HG03095 (cell line): ENCODE measurements around the gene KCNQ2.

ENCODE experiments used
- ATAC-seq: cut with Tn5 transposase; IDR thresholded peaks from one replicate; pipeline ENCODE4 v1.9.1; 2021; ENCODE audit warnings: moderate library complexity; ENCODE audit not compliant: unreplicated experiment

The KCNQ2 gene

DNA sequence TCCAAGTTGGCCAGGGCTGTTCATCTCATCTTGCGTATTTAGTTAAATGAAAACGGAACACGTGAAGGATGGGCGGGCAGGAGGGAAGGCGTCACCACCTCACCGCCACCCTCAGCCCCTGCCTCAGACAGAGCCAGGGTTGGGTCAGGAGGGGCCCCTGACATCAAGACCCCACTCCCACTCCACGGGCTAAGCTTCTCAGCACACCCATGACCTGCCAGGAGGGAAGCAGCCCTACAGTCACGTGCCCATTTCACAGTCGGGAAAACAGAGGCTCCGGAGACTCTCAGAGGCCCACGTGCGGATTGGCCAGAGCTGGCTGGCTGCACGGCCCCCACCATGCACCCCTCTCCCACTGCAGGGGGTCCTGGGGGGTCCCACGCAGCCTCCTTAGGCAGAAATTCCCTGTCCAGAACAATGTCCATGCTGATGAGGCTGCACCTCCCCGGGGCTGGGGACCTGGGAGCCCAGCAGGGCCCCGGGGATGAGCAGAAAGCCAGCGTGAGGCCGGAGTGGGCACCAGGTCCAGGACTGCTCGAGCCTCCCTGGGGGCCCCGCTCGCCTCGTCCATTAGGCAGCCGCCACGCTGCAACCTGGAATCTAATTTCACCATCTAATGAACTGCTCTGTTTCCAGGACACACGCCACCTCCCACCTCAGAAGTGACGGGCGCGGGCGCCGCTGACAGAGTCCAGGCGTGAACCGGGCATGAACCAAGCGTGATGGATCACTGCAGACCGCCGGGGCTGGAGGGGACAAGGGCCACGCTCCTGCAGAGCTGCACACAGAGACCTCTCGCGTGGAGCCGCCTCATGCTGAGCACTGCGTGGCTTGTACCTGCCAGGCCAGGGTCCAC, 15.8 kb downstream of the KCNQ2 start:
- no peak for ATAC-seq

DNA sequence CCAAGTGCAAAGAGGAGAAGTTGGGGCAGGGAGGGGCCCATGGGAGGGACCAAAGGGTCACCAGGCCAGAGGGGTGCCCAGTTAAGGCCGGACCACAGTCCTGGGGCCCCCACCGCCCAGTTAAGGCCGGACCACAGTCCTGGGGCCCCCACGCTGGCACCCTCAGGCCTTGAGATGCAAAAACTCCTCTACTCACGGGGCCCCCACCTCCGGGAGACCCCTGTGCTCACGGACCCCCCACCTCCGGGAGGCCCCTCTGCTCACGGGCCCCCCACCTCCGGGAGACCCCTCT, 16.9 kb downstream of the KCNQ2 start:
- ATAC-seq, result no peak

DNA sequence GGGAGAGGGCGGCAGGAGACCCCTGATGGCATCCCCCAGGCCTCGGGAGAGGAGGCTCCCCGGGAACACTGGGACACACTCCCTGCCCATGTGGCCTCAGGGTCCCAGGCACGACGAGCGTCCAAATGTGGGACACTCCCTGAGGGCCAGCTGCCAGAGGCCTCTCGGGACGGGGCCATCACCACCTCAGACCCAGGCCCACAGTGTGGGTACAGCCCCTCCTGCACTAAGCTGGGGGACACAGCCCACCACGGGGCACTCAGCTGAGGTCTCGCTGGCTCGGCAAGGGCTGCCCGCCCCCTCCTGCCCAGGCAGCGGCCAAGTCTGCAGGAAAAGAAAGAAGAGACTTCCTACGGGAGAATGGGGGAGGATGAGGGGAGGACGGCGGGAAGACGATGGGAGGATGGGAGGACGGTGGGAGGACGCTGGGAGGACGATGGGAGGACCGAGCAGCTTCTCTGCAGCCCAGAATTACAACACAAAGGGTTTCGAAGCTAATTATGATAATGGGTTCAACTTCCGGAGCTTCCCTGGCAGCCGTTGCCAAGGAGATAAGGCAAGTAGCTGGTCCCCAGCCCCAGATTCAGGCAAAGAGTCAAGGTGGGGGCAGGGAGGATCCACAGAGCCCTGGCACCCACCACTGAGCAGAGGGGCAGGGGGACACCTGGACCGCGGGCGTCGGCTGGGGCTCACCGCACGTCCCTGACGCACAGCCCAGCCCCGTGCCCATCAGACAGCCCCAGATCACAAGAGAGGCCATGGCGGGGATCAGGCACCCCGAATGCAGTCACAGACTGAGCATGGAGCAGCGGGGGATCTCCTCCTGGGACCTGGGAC, 17.5 kb downstream of the KCNQ2 start:
- ATAC-seq, result no peak

DNA sequence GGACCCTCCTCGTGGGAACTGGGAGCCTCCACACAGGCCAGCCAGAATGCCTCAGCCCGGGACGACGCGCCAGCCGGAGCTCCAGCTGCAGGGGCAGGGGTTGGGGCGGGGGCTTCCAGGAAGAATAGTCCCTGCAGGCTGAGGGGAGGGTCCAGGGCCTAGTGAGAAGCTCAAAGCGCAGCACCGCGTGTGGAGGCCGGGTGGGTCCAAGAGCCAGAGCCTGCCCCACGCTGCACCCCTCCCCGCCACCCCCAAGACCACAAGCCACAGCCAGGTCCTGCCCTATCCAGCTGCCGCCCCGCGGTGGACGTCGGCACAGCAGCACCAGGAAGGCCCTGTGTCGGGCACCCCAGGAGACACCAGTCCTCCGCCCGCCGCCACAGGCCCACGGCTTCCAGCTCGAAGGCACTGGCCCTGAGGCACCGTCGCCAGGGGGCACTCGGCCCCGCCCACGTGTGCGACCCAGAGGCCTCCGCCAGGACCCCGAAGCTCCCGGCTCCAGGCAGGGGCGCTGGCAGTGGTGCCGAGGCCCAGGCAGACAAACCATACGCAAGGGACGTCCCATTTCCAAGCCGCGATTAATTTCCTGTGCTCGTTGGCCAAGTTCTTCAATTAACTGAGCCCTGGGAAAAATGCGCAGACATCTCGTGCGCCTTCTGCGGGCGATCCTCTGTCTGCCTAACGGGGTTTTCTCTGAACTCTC, 19.5 kb downstream of the KCNQ2 start:
- no peak for ATAC-seq

DNA sequence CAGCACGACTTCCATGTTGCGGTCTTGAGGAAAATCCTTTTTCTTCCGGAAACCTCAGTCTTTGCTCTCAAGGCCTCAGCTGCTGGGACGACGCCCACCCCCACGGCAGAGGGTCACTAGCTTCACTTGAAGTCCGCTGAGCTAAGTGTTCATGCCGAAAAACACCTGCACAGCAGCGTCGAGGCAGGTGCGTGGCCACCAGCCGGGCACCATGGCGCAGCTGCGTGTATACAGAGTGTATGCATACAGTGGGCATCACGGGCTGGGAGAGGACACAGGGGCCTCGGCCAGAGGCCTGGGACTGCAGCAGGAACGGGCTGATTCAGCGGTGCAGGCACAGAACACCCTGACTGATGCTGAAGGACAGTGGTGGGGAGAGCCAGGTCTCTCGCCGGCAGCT, 20.1 kb downstream of the KCNQ2 start:
- no peak for ATAC-seq

DNA sequence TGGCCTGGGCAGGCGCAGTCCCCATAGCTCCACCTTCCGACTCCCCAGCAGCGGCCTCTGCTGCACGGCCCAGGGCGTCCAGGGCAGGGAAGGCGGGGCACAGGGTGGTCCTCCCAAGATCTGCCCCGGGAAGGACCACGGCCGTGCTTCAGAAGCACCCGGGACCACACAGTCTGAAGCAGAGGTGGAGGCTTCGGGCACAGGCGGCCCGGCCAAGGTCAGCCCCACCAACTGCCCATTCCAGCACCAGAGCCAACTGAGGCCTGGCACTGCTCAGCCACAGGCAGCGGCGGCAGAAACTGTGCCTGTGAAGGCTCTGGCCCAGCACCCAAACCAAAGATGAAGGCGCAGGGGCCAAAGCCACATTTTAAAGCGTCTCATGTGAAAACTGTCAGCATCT, 20.6 kb downstream of the KCNQ2 start:
- no peak for ATAC-seq

DNA sequence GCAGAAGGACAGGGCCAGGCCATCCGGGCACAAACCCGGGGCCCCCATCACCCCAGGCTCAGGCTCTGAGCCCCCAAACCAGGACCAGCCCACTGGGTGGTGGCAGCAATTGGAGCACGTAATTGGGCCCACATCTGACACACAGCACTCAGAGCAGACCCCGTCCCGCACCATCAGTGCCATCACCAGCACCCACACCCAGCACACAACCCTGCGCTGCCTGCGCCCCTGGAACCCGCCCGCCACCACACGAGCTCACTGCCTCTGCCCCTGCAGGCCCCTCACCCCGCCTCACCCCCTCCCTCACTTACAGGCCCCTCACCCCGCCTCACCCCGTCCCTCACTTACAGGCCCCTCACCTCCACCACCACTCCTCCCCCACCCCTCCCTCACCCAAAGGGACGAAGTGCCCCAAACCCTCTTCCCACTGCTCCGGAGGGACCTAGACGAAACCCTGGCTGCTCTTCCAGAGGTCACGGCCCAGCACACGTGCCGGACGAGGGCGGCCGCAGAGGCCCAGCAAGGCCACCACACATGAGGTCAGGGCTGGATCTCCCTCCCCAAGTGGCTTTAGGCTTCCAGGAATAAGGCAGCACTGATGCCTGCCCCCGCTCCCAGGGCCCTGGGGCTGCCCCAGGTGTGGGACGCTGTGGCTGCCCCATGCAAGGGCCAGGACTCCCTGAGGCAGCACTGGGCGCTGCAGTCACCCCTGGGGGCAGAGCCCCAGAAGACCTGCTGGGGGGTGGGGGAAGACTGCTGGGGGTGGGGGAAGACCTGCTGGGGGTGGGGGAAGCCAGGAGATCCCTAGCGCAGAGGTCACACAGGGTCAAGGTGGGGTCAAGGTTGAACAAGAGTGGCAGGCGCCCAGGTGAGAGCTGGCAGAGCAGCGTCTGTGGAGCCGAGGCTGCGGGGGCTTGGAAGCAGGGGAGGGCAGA, 22.4 kb downstream of the KCNQ2 start:
- no peak for ATAC-seq

DNA sequence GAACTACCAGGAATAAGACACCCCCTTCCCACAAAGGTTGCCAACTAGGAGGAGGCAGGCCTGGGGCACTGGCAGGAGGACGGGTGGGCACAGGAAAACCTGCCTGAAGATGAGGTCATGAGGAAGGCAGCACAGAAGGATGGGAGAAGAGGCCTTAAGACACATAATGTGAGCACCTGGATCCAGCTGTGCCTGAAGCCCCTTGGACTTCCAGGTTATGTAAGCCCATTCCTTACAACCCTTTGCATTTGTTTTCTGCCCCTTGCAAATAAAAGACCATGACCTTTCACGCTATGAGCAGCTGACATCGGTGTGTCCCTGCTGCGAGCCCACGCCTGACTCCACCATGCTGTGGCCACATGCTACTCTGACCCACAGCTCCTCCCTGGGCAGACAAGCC, 23.4 kb downstream of the KCNQ2 start:
- no peak for ATAC-seq

DNA sequence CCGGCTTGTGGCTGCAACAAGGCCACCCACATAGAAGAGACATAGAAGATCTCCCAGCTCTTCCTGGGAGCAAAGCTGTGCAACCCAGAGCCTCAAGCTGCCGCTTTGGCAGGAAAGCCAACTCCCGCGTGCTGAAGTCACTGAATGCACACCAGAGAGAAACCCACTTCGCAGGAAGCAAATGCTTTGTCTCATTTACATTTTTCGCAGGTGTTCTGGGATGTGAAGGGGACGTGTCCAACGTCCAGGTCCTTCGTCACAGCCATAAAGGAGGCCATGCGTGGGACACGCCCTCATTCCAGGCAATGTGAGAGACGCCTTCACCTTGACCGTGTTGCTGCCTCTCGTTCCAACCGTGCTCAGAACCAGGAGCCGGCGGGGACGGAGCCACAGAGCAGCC, 24.4 kb downstream of the KCNQ2 start:
- ATAC-seq, result no peak

DNA sequence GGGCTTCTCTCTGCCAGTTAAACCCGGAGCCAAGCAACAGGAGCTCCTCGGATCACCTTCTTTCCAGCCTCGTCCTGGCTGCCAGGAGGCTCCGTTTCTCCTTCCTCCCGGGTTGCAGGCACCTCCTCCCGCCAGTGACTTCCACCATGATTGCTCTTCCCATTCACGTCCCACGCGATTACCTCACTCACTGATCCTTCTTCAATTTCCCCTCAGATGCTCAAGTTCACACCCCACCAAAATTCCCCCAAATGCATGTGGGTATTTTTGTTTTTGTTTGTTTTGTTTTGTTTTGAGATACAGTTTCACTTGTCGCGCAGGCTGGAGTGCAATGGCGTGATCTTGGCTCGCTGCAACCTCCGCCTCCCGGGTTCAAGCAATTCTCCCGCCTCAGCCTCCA, 25.1 kb downstream of the KCNQ2 start:
- ATAC-seq, result no peak

DNA sequence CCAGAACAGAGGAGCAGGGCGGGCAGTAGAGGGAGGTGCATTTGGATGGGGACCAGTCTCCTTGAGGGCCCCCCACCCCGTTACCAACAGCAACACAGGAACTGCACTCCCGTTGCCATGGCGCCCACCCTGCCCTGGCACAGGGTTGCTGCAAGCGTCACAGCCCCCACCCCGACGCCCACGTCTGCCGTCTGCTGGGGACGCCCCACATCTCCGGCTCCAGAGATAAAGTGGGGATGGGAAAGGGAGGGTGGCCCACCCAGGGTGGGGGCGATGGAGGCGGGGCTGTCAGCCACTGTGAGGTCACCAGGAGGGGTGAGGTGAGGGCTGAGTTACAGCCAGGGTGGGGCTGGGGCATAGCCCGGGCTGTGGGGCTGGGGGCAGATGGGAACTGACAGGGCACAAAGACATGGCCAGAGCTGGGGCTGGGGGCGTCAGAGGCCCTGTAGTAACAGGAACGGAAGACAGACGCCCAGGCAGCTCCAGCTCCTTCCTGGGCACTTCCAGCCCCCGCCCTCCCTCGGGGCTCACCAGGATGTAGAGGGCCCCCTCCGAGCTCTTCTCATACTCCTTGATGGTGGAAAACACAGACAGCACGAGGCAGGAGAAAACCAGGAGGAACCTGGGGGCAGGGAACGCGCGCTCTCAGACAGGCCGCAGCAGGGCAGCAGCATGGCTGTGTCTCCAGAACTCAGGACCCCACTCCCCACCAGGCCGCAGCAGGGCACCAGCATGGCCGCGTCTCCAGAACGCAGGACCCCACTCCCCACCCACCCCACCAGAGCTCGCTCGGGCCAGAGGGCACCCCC, 26.0 kb downstream of the KCNQ2 start:
- no peak for ATAC-seq

DNA sequence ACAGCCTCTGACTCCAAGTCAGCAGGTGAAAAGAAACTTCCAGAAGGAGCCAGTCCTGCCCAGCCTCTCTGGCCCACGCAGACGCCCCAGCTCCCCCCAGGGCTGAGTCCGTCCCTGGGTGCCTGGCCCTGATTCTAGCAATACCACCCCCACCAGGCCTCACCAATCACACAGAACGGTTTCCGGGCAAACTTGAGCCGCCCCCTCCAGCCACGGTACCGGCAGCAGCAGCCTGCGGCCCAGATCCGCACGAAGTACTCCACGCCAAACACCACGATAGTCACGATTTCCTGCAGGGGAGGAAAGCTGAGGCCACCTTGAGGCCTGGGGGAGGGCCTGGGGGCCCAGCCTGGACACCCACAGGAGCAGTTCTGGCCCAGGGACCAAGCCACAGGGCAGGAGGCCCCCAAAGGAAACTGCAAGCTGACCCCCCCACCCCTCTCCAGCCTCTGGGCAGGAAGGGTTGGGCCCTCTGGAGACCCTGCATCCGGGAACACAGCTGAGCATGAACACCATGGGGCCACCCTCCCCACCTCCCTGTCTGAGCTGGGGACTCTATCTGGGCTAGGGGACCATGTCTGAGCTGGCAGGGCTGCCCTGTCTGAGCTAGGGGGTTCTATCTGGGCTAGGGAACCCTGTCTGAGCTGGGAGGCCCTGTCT, 27.2 kb downstream of the KCNQ2 start:
- ATAC-seq, result no peak

DNA sequence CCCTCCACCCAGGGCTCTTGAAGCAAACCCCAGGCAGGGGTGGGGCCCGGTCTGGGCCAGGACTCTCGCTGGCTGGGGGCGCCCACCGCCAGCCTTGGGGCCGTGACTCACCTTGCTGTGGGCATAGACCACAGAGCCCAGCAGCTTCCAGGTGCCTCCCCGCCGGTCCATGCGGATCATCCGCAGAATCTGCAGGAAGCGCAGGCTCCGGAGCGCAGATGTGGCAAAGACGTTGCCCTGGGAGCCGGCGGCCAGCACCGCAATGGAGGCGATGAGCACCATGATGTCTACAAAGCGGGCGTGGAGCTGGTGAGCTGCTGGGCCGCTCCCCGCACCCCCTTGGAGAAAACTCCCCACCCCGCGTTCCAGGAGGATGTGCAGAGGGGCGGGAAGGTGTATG, 27.9 kb downstream of the KCNQ2 start:
- no peak for ATAC-seq

DNA sequence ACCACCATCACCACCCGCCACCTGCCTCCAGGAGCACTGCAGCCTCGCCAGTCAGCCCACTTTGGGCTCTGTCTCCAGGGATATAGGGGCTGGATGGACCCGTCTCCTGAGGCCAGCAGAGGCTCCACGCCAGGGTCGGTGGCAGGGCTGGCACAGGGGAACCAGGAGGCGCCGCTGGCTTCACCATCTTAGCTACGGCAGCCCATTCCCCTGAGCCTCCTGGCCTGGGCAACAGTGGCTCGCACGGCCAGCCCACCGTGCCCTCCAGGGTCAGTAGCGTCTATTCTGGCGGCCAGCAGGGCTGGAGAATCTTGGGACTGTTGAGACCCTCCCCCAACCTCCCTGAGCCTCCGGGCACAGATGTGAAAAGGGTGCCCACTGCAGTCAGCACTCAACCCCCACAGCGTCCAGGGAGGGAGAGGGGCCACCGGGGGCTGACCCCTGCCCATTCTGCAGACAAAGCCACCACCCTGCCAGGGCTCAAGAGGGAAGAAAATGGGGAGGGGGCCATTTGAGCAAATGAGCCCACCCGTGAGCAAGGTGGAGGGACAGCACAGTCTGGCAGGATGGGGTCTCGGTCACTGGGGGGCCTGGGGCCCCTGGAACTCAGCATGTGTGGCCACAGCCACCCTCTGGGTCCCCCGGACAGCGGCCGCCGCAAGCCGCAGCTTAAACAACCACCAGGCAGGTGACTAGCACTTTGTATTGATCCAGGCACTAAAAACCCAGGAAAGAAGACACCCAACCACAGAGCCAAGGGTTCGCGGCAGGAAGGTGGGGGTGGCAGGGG, 28.7 kb downstream of the KCNQ2 start:
- no peak for ATAC-seq

DNA sequence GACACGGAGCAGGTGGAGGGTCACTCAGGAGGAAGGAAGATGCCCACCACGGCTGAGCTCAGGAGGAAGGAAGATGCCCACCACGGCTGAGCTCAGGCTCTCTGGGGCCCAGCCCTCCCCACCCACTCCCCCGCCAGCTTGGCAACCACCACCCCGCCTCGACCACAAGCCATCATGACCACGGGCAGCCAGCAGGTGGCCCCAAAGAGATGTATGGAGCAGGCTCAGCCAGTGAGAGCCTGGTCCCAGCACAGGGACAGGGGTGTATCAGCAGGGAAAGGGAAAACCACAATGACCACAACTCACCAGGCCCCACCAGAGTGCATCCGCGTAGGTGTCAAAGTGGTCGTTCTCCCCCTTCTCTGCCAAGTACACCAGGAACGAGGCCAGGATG, 30.4 kb downstream of the KCNQ2 start:
- no peak for ATAC-seq

DNA sequence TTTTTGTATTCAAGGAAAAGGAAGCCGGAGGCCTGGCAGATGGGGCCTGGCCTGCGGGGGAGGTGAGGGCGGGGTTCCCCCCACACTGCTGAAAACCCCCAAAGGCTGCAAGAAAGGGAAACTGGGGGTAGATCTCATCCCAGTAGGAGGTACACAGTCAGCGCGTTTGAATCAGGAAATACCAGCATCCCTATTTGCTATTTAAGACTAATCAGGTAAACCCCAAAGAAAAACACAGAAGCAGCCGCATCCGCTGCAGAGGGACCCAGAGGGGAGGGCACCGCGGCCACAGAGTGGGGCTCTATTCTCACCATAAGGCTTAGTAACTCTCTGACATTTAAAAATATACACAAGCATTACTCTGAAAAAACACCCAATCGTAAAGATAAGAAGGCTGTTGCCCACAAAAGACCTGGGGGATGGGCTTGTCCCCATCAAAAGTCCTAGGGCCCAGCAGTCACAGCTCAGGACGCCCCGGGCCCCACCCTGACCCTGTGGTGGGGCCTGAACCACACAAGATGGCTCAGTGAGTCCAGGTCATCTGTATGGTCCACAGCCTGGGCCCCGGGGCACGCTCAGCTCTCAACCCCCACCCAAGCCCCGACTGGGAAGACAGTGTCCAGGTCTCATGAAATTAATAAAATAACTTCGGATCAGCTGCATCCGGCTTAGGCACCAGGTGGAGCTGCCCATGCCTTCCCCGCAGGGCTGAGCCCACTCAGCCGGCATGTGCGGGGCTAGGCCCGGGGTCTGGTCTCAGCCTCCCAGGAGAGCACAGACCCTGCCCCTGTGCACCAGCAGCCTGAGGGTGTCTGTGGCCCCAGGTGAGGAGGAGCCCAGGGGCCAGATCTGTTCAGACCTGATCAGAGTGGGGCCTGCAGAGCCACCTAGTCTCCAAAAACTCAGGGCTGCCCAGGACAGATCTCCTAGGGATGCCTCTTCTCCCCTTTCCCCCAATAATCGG, 31.0 kb downstream of the KCNQ2 start:
- ATAC-seq, result no peak

DNA sequence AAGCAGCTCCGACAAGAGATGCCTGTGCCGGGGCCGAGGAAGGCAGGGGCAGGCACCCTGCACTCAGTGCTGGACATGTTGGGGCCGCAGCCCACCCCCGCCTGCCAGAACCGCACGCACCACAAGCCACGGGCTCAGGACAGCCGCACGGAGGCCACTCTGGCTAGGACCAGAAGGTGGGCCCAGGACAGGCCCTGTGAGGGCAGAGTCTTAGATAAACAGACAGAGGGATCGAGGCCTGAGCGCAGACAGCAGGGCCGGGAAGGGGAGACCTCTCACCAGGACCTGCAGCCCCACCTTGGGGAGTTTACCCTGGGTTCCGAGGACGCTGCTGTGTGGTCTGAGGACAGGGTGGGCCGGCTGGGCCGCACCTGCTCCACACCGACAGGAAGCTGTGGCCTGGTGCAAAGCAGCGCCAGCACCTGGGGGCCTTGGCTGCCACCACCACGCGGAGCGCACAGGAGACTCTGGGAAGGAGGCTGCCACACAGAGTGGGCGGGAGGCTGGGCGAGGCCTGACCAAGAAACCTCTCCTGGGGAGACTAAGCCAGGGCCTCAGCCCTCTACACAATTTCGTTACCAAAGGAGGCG, 32.0 kb downstream of the KCNQ2 start:
- ATAC-seq, result no peak
